ENCODE data around the gene CD3E. TPM values are rescaled to one million over a fixed set of nuclear protein-coding genes. Genes with fewer than 3 reads are reported as not detected.

CD3E gene
- total RNA-seq: not detected

- no peak for DNase-seq (ENCODE audit: low spot score in 2 of 2)
- no peak for FAIRE-seq
Measured at GRCh38 chr11:118304568-118305248, at the start of gene CD3E. TSS of gene CD3E (plus strand) at chr11:118304730. CDS start at chr11:118304953, 223 bp downstream.

DNA sequence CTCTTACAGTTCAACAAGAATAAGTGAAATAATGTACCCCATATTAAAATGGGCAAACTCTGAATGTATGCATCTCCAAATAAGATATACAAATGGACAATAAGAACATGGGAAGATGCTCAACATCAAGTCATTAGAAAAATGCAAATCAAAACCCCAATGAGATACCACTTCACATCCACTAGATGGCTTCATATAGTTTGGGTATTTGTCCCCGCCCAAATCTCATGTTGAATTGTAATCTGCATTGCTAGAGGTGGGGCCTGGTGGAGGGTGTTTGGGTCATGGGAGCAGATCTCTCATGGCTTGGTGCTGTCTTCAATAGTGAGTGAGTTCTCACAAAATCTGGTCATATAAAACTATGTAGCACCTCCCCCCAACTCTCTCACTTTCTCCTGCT lies 46.1 kb upstream of the CD3E start:
- no peak for DNase-seq (ENCODE audit: low spot score in 2 of 2)
- FAIRE-seq: no peak

DNA sequence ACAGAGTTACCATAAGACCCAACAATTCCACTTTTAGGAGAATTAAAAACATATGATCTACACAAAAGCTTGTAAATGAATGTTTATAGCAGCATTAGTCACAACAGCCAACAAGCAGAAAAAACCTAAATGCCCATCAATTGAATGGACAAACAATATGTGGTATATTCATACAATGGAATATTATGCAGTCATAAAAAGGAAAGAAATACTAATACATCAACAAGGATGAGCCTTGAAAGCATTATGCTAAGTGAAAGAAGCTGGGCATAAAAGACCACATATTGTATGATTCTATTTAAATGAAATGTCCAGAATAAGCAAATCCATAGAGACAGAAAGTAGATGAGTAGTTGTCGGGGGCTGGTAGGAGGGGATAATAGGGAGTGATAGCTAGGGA lies 45.4 kb upstream of the CD3E start:
- FAIRE-seq: no peak
- no peak for DNase-seq (ENCODE audit: low spot score in 2 of 2)

DNA sequence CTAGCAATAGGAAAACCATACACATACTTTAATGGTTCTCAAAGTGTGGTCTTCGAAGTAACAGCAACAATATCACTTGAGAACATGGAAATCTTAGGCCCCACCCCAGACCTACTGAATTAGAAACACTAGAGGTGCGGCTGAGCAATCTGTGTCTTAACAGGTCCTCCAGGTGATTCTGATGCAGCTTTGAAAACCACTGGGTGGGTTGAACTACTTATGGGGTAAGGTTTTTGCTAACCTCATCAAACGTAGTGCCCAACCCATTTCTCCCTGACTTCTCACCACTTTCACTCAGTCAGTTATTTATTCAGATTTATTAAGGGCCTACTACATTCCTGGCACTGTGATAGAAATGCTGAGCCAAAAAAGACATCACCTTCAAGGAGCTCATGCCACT lies 44.2 kb upstream of the CD3E start:
- DNase-seq (ENCODE audit: low spot score in 2 of 2) (no peak), FAIRE-seq (no peak)

GRCh38 chr11:118263112-118263511 lies 41.4 kb upstream of the CD3E start:
- FAIRE-seq: no peak
- DNase-seq (ENCODE audit: low spot score in 2 of 2): no peak

DNA sequence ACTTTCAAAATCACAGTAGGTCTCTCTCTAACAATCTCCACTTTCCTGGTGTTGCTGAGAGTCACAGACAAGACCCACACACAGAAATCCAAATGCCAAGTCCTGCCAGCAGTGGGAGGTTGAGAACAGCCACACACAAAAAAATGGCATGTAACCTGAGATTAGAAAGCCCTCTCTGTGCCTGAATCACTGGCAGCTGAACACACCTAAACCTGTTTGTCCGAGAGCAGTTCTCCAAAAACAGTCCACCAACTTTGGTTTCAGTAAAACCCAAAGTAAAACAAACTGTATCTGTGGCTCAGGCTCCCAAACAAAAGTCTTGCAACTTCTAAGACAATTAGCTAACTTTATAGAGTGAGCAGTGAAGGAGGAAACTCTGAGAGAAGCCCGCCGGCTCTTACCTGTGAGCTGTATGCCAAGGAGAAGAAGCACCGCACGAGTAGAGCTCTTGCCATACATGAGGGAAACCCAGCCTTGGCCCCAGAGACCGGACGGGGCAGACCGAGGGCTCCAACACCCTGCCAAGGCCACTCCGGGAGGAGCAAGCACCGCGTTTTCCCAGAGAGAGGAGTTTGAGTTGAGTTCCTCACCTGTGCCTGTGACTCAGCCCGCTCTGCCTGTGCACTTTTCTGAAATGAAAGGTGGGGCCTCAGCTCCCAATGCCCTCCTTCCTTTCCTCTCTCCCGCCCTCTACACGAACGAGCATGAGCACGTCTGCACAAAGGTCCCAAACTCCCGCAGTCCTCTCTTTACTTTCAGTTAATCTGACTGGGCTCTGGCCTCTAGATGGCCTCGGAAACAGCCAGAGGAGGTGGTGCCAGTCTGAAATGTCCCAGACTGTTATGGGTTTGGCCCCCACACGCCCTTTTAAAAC lies 40.6 kb upstream of the CD3E start, which contains the start of gene MPZL2:
TSS of gene MPZL2 (minus strand) at position 603 of the 874 bp plus-strand sequence. CDS start at position 459, 144 bp downstream.
- FAIRE-seq: no peak
- DNase-seq (ENCODE audit: low spot score in 2 of 2): no peak

DNA sequence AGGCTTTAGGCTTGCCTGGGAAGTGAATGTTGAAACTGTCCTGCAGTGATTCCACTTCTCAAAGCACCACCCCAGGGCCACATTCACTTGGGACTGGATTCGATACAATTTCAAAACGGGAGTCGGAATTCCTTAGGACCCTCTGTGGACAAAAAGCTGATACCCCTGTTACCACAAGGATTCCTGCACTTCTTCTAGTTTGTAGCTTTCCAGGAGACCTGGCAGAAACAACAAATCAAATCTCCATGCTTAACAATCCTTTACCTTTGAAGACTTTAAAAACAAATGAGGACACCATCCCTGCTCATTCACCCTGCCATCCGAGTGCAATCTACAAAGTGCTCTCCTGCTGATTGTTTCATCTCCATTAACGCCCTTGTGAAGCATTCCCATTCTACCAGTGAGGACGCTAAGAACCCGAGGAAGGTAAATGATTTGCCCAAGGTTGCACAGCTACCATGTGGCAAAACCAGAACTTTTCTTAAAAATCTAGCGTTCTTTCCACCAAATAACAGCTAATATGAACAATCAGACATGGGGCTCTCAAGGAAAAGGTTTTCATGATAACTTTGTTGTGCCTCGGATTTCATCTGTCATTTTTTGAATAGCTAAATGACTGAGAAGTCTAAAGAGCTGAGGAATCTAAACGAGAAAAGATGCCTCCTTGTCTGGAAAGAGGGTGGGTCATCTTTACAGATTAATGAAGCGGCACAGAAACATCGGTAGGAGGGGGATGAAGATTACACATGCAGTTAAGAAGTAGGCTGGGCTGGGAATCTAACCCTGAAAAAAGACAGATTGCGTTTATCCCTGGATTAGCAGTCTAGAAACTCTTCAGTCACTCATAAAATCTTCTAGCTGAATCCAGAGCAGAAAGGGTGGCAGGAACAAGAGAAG lies 39.7 kb upstream of the CD3E start:
- FAIRE-seq: no peak
- DNase-seq (ENCODE audit: low spot score in 2 of 2): no peak

- no peak for FAIRE-seq
Measured at GRCh38 chr11:118265954-118266353, 38.6 kb upstream of the CD3E start.

DNA sequence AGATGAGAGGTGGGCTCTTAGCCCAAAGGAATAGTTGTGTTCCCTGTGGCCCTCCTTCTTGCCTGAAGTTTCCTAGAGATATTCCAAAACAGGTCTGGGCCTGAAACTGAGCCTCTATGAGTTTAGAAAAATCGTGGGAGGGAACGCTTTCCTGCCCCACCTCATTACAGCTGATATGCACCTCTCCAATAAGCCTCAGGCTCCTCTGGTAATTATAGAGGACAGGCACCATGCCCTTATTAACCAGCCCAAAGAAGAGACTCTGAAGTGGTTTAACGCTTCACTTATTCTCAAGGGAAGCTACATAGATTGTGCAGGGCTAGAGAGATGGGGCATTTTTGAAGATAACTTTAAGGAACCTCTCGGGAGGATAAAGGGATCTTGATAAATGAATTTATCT lies 37.0 kb upstream of the CD3E start:
- no peak for DNase-seq (ENCODE audit: low spot score in 2 of 2)
- no peak for FAIRE-seq

More at GRCh38 chr11:118265954-118266353, 38.6 kb upstream of the CD3E start:
- DNase-seq (ENCODE audit: low spot score in 2 of 2): no peak

DNA sequence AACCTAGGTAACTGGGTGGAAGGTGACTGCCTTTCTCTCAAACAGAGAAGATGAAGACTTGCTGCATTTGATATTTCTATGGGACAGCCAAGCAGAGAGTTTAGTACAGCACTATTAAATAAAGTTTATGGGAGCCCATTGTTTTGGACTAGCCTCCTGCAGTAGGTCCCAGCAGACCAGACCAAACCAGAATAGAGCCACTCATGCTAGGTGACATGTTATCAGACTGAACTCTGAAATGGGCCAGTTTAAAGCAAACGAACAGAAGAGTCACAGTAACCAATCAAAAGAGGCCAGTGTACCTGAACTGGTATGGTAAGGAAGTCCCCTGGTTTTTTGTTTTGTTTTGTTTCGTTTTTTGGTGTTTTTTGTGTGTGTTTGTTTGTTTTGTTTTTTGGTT lies 32.5 kb upstream of the CD3E start:
- FAIRE-seq: no peak
- DNase-seq (ENCODE audit: low spot score in 2 of 2): no peak

- FAIRE-seq (no peak), DNase-seq (ENCODE audit: low spot score in 2 of 2) (no peak)
Measured at GRCh38 chr11:118274186-118274585, 30.3 kb upstream of the CD3E start.

GRCh38 chr11:118275176-118275575 lies 29.4 kb upstream of the CD3E start:
- DNase-seq (ENCODE audit: low spot score in 2 of 2): no peak

DNA sequence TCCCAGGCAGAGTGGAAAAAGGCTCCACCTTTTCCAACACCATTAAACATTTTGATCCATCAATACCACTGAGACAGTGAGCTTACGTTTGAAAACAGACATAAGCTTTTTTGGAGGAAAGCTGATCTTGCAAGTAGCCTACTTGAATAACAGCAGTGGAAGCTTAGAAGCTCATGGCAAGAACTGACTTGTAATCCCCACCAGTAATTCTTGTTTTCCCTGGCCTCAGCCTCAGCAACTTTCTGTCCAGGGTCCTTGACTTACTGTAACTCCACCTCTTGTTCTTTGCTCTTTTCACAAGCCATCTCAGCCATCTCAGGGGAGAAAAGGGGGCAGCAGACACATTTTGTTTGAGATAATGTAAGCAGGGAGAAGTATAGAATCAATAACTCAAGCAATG lies 28.1 kb upstream of the CD3E start:
- no peak for FAIRE-seq
- no peak for DNase-seq (ENCODE audit: low spot score in 2 of 2)

More at GRCh38 chr11:118275176-118275575, 29.4 kb upstream of the CD3E start:
- FAIRE-seq: no peak

- no peak for DNase-seq (ENCODE audit: low spot score in 2 of 2)
Measured at GRCh38 chr11:118277312-118277711, 27.2 kb upstream of the CD3E start.

GRCh38 chr11:118281284-118281683 lies 23.2 kb upstream of the CD3E start:
- DNase-seq (ENCODE audit: low spot score in 2 of 2): no peak
- no peak for FAIRE-seq

More at GRCh38 chr11:118277312-118277711, 27.2 kb upstream of the CD3E start:
- no peak for FAIRE-seq

GRCh38 chr11:118282606-118283005 lies 21.9 kb upstream of the CD3E start:
- FAIRE-seq (no peak), DNase-seq (ENCODE audit: low spot score in 2 of 2) (no peak)

- no peak for FAIRE-seq
- no peak for DNase-seq (ENCODE audit: low spot score in 2 of 2)
Measured at GRCh38 chr11:118283037-118283636, 21.4 kb upstream of the CD3E start.

DNA sequence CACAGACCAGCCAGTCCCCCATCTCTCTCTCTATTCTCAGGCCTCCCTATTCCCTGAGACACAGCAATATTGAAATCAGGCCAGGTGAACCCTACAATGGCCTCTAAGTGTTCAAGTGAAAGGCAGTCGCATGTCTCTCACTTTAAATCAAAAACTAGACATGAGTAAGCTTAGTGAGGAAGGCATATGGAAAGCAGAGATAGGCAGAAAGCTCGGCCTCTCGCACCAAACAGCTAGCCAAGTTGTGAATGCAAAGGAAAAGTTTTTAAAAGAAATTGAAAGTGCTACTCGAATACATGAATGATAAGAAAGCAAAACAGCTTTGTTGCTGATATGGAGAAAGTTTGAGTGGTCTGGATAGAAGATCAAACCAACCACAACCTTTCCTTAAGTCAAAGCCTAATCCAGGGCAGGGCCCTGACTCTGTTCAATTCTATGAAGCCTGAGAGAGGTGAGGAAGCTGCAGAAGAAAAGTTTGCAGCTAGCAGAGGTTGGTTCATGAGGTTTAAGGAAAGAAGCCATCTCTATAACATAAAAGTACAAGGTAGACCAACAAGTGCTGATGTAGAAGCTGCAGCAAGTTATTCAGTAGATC lies 20.7 kb upstream of the CD3E start:
- DNase-seq (ENCODE audit: low spot score in 2 of 2) (no peak), FAIRE-seq (no peak)

DNA sequence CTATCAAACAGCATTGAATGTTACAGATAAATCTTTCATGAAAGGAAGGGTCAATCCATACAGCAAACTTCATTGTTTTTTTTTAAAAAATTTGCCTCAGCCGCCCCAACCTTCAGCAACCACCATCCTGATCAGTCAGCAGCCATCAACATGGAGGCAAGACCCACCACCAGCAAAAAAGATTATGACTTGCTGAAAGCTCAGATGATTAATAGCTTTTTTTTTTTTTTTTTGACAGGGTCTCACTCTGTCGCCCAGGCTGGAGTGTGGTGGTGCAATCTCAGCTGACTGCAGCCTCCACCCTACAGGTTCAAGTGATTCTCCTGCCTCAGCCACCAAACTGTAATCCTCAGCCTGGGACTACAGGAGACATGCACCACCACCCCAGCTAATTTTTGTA lies 18.0 kb upstream of the CD3E start:
- no peak for FAIRE-seq

GRCh38 chr11:118287006-118287405 lies 17.5 kb upstream of the CD3E start:
- no peak for FAIRE-seq

More for the DNA sequence above, 18.0 kb upstream of the CD3E start:
- DNase-seq (ENCODE audit: low spot score in 2 of 2): no peak

More at GRCh38 chr11:118287006-118287405, 17.5 kb upstream of the CD3E start:
- no peak for DNase-seq (ENCODE audit: low spot score in 2 of 2)

Measured in frontal cortex (tissue), 4 donors.